Measurements from ENCODE around the gene HDAC3.

HDAC3 gene

DNA sequence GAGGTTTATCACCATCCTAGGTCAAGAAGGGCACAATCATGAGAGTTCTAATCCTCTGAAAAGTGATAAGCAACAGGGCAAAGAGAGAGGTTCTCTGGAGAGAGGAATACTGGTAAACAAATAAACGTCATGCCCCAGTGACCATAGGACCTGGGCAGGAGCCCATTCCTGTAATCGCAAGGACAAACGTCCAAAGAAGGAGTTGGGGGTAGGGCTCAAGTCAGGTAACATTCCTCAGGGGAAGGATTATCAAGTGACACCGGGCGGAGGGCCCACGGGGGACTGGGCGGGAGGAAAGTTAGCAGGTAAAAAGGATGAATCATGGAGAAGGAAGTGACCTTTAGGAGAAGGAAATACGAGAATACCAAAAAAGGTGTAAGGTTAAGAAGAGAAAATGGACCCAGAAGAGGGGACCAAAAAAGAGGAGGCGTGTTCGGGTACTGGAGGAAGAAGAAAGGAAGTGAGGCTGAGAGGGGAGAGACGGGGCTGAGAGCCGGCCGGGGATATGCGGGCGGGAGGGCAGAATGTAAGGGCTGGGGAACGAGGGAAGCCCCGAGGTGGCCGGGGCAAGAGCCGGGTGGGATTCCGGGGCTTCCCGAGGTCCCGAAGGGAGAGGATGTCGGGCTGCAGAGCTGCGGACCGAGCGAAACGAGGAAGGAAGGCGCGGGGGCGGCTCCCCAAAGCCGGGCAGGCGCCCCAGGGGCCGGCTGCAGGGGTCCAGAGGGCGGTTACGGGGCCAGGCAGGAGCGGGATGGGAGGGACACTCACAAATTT is 18.4 kb downstream of the HDAC3 start (continued):
- TF ChIP-seq ZNF341 (tag by site-specific recombination; IDR thresholded peaks at IDR 0.05; ENCODE audit: low read depth) (peak; percentile 64), IKZF3 (tag by site-specific recombination; IDR thresholded peaks at IDR 0.05) (peak; percentile 76), ZNF10 (tag by site-specific recombination; IDR thresholded peaks at IDR 0.05) (no peak), ZIC2 (tag by site-specific recombination; IDR thresholded peaks at IDR 0.05) (0 out of 2 replicates have a peak, but pooled peaks have one; percentile 7), BCL11A (tag by site-specific recombination; IDR thresholded peaks at IDR 0.05; ENCODE audit: low read depth) (peak; percentile 66; the same call in 1 of the 2 replicates), ZNF677 (tag by site-specific recombination; IDR thresholded peaks at IDR 0.05) (no peak), ZNF629 (tag by site-specific recombination; IDR thresholded peaks at IDR 0.05) (0 out of 2 replicates have a peak, but pooled peaks have one; percentile 55), ZNF701 (tag by site-specific recombination; IDR thresholded peaks at IDR 0.05) (no peak), ZNF514 (tag by site-specific recombination; IDR thresholded peaks at IDR 0.05) (no peak), ZNF223 (tag by site-specific recombination; IDR thresholded peaks at IDR 0.05) (no peak), BCL11B (tag by site-specific recombination; IDR thresholded peaks at IDR 0.05; ENCODE audit: low read depth) (no peak), ZNF768 (tag by site-specific recombination; IDR thresholded peaks at IDR 0.05) (no peak), ZNF354C (tag by site-specific recombination; IDR thresholded peaks at IDR 0.05; ENCODE audit: borderline replicate concordance, low read depth) (no peak), ZNF140 (tag by site-specific recombination; IDR thresholded peaks at IDR 0.05) (no peak), ZNF76 (tag by site-specific recombination; IDR thresholded peaks at IDR 0.05; ENCODE audit: borderline replicate concordance, low read depth) (peak; percentile 53; the same call in 1 of the 2 replicates), HOXA7 (CRISPR knock-in tag; IDR thresholded peaks at IDR 0.05; ENCODE audit: borderline replicate concordance) (no peak), ZNF394 (tag by site-specific recombination; IDR thresholded peaks at IDR 0.05; ENCODE audit: borderline replicate concordance) (peak; percentile 53; the same call in 1 of the 2 replicates), ZNF24 (tag by site-specific recombination; IDR thresholded peaks at IDR 0.05) (0 out of 2 replicates have a peak, but pooled peaks have one; percentile 3), ZNF600 (tag by site-specific recombination; IDR thresholded peaks at IDR 0.05) (0 out of 2 replicates have a peak, but pooled peaks have one; percentile 57), SP3 (tag by site-specific recombination; IDR thresholded peaks at IDR 0.05) (peak; percentile 66), ZNF311 (tag by site-specific recombination; IDR thresholded peaks at IDR 0.05; ENCODE audit: borderline replicate concordance) (no peak), ZNF626 (tag by site-specific recombination; IDR thresholded peaks at IDR 0.05) (no peak), ZNF132 (tag by site-specific recombination; IDR thresholded peaks at IDR 0.05; ENCODE audit: borderline replicate concordance) (no peak), ZBTB17 (tag by site-specific recombination; IDR thresholded peaks at IDR 0.05) (peak; percentile 62), ZNF785 (tag by site-specific recombination; IDR thresholded peaks at IDR 0.05) (no peak)
- TF ChIP-seq, protein P1, sequence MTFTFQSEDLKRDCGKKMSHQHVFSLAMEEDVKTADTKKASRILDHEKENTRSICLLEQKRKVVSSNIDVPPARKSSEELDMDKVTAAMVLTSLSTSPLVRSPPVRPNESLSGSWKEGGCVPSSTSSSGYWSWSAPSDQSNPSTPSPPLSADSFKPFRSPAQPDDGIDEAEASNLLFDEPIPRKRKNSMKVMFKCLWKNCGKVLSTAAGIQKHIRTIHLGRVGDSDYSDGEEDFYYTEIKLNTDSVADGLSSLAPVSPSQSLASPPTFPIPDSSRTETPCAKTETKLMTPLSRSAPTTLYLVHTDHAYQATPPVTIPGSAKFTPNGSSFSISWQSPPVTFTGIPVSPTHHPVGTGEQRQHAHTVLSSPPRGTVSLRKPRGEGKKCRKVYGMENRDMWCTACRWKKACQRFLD (tag by site-specific recombination; IDR thresholded peaks at IDR 0.05): no peak
- TF ChIP-seq, protein P2, sequence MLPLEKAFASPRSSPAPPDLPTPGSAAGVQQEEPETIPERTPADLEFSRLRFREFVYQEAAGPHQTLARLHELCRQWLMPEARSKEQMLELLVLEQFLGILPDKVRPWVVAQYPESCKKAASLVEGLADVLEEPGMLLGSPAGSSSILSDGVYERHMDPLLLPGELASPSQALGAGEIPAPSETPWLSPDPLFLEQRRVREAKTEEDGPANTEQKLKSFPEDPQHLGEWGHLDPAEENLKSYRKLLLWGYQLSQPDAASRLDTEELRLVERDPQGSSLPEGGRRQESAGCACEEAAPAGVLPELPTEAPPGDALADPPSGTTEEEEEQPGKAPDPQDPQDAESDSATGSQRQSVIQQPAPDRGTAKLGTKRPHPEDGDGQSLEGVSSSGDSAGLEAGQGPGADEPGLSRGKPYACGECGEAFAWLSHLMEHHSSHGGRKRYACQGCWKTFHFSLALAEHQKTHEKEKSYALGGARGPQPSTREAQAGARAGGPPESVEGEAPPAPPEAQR (tag by site-specific recombination; IDR thresholded peaks at IDR 0.05): no peak
- TF ChIP-seq, protein P3, sequence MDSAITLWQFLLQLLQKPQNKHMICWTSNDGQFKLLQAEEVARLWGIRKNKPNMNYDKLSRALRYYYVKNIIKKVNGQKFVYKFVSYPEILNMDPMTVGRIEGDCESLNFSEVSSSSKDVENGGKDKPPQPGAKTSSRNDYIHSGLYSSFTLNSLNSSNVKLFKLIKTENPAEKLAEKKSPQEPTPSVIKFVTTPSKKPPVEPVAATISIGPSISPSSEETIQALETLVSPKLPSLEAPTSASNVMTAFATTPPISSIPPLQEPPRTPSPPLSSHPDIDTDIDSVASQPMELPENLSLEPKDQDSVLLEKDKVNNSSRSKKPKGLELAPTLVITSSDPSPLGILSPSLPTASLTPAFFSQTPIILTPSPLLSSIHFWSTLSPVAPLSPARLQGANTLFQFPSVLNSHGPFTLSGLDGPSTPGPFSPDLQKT (IDR thresholded peaks at IDR 0.05; ENCODE audit: borderline replicate concordance, low read depth, low read length): no peak
- TF ChIP-seq, protein P4, sequence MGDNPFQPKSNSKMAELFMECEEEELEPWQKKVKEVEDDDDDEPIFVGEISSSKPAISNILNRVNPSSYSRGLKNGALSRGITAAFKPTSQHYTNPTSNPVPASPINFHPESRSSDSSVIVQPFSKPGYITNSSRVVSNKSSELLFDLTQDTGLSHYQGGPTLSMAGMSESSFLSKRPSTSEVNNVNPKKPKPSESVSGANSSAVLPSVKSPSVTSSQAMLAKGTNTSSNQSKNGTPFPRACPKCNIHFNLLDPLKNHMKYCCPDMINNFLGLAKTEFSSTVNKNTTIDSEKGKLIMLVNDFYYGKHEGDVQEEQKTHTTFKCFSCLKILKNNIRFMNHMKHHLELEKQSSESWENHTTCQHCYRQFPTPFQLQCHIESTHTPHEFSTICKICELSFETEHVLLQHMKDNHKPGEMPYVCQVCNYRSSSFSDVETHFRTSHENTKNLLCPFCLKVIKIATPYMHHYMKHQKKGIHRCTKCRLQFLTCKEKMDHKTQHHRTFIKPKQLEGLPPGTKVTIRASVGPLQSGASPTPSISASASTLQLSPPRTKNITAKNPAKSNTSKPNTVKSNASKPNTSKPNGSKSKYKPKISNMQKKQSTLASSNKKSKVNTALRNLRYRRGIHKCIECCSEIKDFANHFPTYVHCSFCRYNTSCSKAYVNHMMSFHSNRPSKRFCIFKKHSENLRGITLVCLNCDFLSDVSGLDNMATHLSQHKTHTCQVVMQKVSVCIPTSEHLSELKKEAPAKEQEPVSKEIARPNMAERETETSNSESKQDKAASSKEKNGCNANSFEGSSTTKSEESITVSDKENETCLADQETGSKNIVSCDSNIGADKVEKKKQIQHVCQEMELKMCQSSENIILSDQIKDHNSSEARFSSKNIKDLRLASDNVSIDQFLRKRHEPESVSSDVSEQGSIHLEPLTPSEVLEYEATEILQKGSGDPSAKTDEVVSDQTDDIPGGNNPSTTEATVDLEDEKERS (tag by site-specific recombination; IDR thresholded peaks at IDR 0.05): no peak
- TF ChIP-seq, protein P5, sequence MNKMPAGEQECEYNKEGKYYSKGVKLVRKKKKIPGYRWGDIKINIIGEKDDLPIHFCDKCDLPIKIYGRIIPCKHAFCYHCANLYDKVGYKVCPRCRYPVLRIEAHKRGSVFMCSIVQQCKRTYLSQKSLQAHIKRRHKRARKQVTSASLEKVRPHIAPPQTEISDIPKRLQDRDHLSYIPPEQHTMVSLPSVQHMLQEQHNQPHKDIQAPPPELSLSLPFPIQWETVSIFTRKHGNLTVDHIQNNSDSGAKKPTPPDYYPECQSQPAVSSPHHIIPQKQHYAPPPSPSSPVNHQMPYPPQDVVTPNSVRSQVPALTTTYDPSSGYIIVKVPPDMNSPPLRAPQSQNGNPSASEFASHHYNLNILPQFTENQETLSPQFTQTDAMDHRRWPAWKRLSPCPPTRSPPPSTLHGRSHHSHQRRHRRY (tag by site-specific recombination; IDR thresholded peaks at IDR 0.05): no peak
- TF ChIP-seq, protein P6, sequence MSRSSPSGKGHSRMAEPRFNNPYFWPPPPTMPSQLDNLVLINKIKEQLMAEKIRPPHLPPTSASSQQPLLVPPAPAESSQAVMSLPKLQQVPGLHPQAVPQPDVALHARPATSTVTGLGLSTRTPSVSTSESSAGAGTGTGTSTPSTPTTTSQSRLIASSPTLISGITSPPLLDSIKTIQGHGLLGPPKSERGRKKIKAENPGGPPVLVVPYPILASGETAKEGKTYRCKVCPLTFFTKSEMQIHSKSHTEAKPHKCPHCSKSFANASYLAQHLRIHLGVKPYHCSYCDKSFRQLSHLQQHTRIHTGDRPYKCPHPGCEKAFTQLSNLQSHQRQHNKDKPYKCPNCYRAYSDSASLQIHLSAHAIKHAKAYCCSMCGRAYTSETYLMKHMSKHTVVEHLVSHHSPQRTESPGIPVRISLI (tag by site-specific recombination; IDR thresholded peaks at IDR 0.05): peak; percentile 79; the same call in 1 of the 2 replicates

Data from HEK293 (cell line).